Erythroblast (primary cell): Measurements from ENCODE around the gene CANT1.

Experiments
- GATA1 ChIP-seq: IDR thresholded peaks from 2 replicates; pipeline ENCODE4 v1.6.1; 2011; ENCODE audit warnings: low read depth, mild to moderate bottlenecking, control low read depth, low read length, moderate library complexity
- POLR2A ChIP-seq: IDR thresholded peaks from 2 replicates; pipeline ENCODE4 v1.6.1; 2011; ENCODE audit warnings: mild to moderate bottlenecking, low read length

GRCh38 chr17:79006794-79007503, 2.6 kb downstream of the CANT1 start:
- TF ChIP-seq POLR2A: no peak
- no peak for TF ChIP-seq GATA1
